Esophagus muscularis mucosa (tissue), 3 donors: Measurements from ENCODE around the gene DNAH6.

Experiments
- CTCF ChIP-seq, 3 experiments: fragments of 200-600 bp in 2 of 3; fragments of 450-650 bp in 1 of 3; sonication (generic) in 2 of 3; IDR thresholded peaks; one replicate each; pipeline ENCODE4 v1.5.1; 2017 to 2019; ENCODE audit warnings: antibody characterized with exemption in 3 of 3, mild to moderate bottlenecking in 2 of 3, moderate library complexity in 1 of 3
- POLR2A ChIP-seq: fragments of 450-650 bp; IDR thresholded peaks from one replicate; pipeline ENCODE4 v1.6.1; 2017; ENCODE audit warnings: antibody characterized with exemption, moderate library complexity, mild to moderate bottlenecking, low read depth
- POLR2AphosphoS5 ChIP-seq, 2 donors: sonication (generic); formaldehyde crosslinking; IDR thresholded peaks; one replicate each; pipeline ENCODE4 v1.6.1; 2017; ENCODE audit warnings: antibody characterized with exemption in 2 of 2

GRCh38 chr2:84854850-84855249 lies 338.6 kb downstream of the DNAH6 start:
- no peak for TF ChIP-seq CTCF (IDR thresholded peaks at IDR 0.05)
- no peak for TF ChIP-seq POLR2AphosphoS5 (IDR thresholded peaks at IDR 0.05)
- TF ChIP-seq POLR2A = no peak
